ENCODE data around the gene TBC1D22A. TPM values are rescaled to one million over a fixed set of nuclear protein-coding genes. Genes with fewer than 3 reads are reported as not detected.

The TBC1D22A gene
- polyA plus RNA-seq, 1 donor (not counting 4 experiments of a cell fraction or from before 2014, with no cell fraction given) = 20.9 TPM

- Histone ChIP-seq H3K9ac (ENCODE audit: control insufficient read depth, extremely low read depth, insufficient read depth, low read length) (peak overlapping the region; percentile 98), H3K9me3 (ENCODE audit: control insufficient read depth, low read depth, low read length) (no peaks in the 10 kb centered on the region), H2AFZ (ENCODE audit: control insufficient read depth, low read length) (peak overlapping the region; percentile 76), H3K9me1 (ENCODE audit: control insufficient read depth, extremely low read depth, insufficient read depth, low read length) (no peaks in the 10 kb centered on the region), H3K27ac (ENCODE audit: control insufficient read depth, insufficient read depth, low read length) (peak overlapping the region; percentile 95), H3K79me2 (ENCODE audit: control insufficient read depth, insufficient read depth, low read length) (peaks cover 61% of the 10 kb centered on the region), H3K4me3 (ENCODE audit: control insufficient read depth in 2 of 3, extremely low read depth in 1 of 3, insufficient read depth in 2 of 3, low read depth in 1 of 3, low read length in 3 of 3) (peak overlapping the region; percentile 92 to 99 (median 93)), H3K27me3 (ENCODE audit: control insufficient read depth, extremely low read depth, insufficient read depth, low read length) (no peaks in the 10 kb centered on the region), H3K4me2 (ENCODE audit: control insufficient read depth, extremely low read depth, insufficient read depth, low read depth, low read length) (peak overlapping the region; percentile 96), H3K36me3 (ENCODE audit: control insufficient read depth in 2 of 2, extremely low read depth in 1 of 2, insufficient read depth in 2 of 2, low read length in 2 of 2) (peaks cover 0 to 1% of the 10 kb centered on the region in 2 experiments), H3K4me1 (ENCODE audit: control insufficient read depth, extremely low read depth, insufficient read depth, low read length) (peaks cover 15% of the 10 kb centered on the region), H4K20me1 (ENCODE audit: control insufficient read depth, extremely low read depth, insufficient read depth, low read length) (no peaks in the 10 kb centered on the region)
- FAIRE-seq (no peak), DNase-seq (ENCODE audit: low read depth, low spot score) (no peak)
- dilution Hi-C loops (cut with MboI; ENCODE audit: extremely low pct_ligation_motif_present, low sequenced_read_pairs) = no loop called here
- TF ChIP-seq CTCF (optimal IDR thresholded peaks at IDR 0.05 in 1 of 3, IDR thresholded peaks at IDR 0.05 in 1 of 3, conservative IDR thresholded peaks at IDR 0.05 in 1 of 3; ENCODE audit: extremely low read depth in 1 of 3, insufficient read depth in 2 of 3, low read length in 3 of 3) (no peak), EZH2 (IDR thresholded peaks at IDR 0.05; ENCODE audit: low read length) (no peak)
Observed at GRCh38 chr22:46763051-46763705, 728 bp downstream of the TBC1D22A start.

- FAIRE-seq (no peak), DNase-seq (ENCODE audit: low read depth, low spot score) (no peak)
- Histone ChIP-seq H3K27ac (ENCODE audit: control insufficient read depth, insufficient read depth, low read length) (no peak overlapping the region), H3K9me3 (ENCODE audit: control insufficient read depth, low read depth, low read length) (no peaks in the 10 kb centered on the region), H3K4me3 (ENCODE audit: control insufficient read depth in 2 of 3, extremely low read depth in 1 of 3, insufficient read depth in 2 of 3, low read depth in 1 of 3, low read length in 3 of 3) (no peak overlapping the region), H2AFZ (ENCODE audit: control insufficient read depth, low read length) (no peak overlapping the region), H4K20me1 (ENCODE audit: control insufficient read depth, extremely low read depth, insufficient read depth, low read length) (no peaks in the 10 kb centered on the region), H3K9ac (ENCODE audit: control insufficient read depth, extremely low read depth, insufficient read depth, low read length) (no peak overlapping the region), H3K4me2 (ENCODE audit: control insufficient read depth, extremely low read depth, insufficient read depth, low read depth, low read length) (peak overlapping the region; percentile 96), H3K79me2 (ENCODE audit: control insufficient read depth, insufficient read depth, low read length) (peaks cover 67% of the 10 kb centered on the region), H3K4me1 (ENCODE audit: control insufficient read depth, extremely low read depth, insufficient read depth, low read length) (peaks cover 15% of the 10 kb centered on the region), H3K9me1 (ENCODE audit: control insufficient read depth, extremely low read depth, insufficient read depth, low read length) (no peaks in the 10 kb centered on the region), H3K27me3 (ENCODE audit: control insufficient read depth, extremely low read depth, insufficient read depth, low read length) (no peaks in the 10 kb centered on the region), H3K36me3 (ENCODE audit: control insufficient read depth in 2 of 2, extremely low read depth in 1 of 2, insufficient read depth in 2 of 2, low read length in 2 of 2) (peaks cover 0 to 1% of the 10 kb centered on the region in 2 experiments)
- no peak for TF ChIP-seq CTCF (optimal IDR thresholded peaks at IDR 0.05 in 1 of 3, IDR thresholded peaks at IDR 0.05 in 1 of 3, conservative IDR thresholded peaks at IDR 0.05 in 1 of 3; ENCODE audit: extremely low read depth in 1 of 3, insufficient read depth in 2 of 3, low read length in 3 of 3)
- no peak for TF ChIP-seq EZH2 (IDR thresholded peaks at IDR 0.05; ENCODE audit: low read length)
- dilution Hi-C loops (cut with MboI; ENCODE audit: extremely low pct_ligation_motif_present, low sequenced_read_pairs) = no loop called here
Observed at GRCh38 chr22:46764140-46764680, 1.8 kb downstream of the TBC1D22A start.

Measured in keratinocyte (primary cell).